Liver (tissue), 9 donors: ENCODE data around the gene TRIM56. TPM values are rescaled to one million over a fixed set of nuclear protein-coding genes. Genes with fewer than 3 reads are reported as not detected.

Experiments used
- DNase-seq: peaks from one replicate; pipeline ENCODE4 v3.0.0-alpha.2; 2017; ENCODE audit warnings: low spot score
- H3K27ac ChIP-seq, 2 donors: one replicate each; pipeline ENCODE4 v1.7.0; 2013; ENCODE audit warnings: inconsistent platforms in 2 of 2, low read length in 2 of 2, control low read depth in 1 of 2, low read depth in 1 of 2, mild to moderate bottlenecking in 1 of 2
- H3K27me3 ChIP-seq, 4 donors: one replicate each; pipeline versions ENCODE4 v1.6.1 to v1.7.0; 2013; ENCODE audit warnings: low read length in 3 of 4, inconsistent platforms in 1 of 4, mild to moderate bottlenecking in 1 of 4, moderate library complexity in 1 of 4; ENCODE audit not compliant: control insufficient read depth in 4 of 4, insufficient read depth in 4 of 4
- H3K36me3 ChIP-seq, 4 donors: one replicate each; pipeline versions ENCODE4 v1.6.1 to v1.7.0; 2013; ENCODE audit warnings: low read length in 3 of 4, mild to moderate bottlenecking in 3 of 4, low read depth in 1 of 4, moderate library complexity in 1 of 4; ENCODE audit not compliant: control insufficient read depth in 4 of 4, insufficient read depth in 3 of 4
- H3K4me1 ChIP-seq, 4 donors: one replicate each; pipeline versions ENCODE4 v1.6.1 to v1.7.0; 2013; ENCODE audit warnings: low read length in 3 of 4, mild to moderate bottlenecking in 3 of 4, moderate library complexity in 1 of 4; ENCODE audit not compliant: control insufficient read depth in 4 of 4, insufficient read depth in 4 of 4
- H3K4me3 ChIP-seq, 3 donors: one replicate each; pipeline versions ENCODE4 v1.6.1 to v1.7.0; 2013; ENCODE audit warnings: low read length in 3 of 3, control low read depth in 1 of 3, low read depth in 1 of 3, mild to moderate bottlenecking in 1 of 3
- H3K9ac ChIP-seq, 2 donors: one replicate each; pipeline ENCODE4 v1.7.0; 2013; ENCODE audit warnings: low read length in 2 of 2, mild to moderate bottlenecking in 2 of 2, moderate library complexity in 2 of 2, control low read depth in 1 of 2, low read depth in 1 of 2
- H3K9me3 ChIP-seq, 4 donors: one replicate each; pipeline versions ENCODE4 v1.6.1 to v1.7.0; 2013; ENCODE audit warnings: low read length in 3 of 4; ENCODE audit not compliant: control insufficient read depth in 4 of 4
- EGR1 ChIP-seq, 2 donors: IDR thresholded peaks; 2 replicates each; pipeline ENCODE4 v1.6.1; 2016 to 2018; ENCODE audit warnings: antibody characterized with exemption in 2 of 2, low read depth in 2 of 2
- FOXA1 ChIP-seq: IDR thresholded peaks from 2 replicates; pipeline ENCODE4 v1.6.1; 2016; ENCODE audit warnings: antibody characterized with exemption
- FOXA2 ChIP-seq: IDR thresholded peaks from 2 replicates; pipeline ENCODE4 v1.6.1; 2016; ENCODE audit warnings: antibody characterized with exemption
- GABPA ChIP-seq, 2 donors: IDR thresholded peaks in 1 of 2; conservative IDR thresholded peaks in 1 of 2; 2 replicates each; pipeline ENCODE4 v1.6.1; 2016; ENCODE audit warnings: antibody characterized with exemption in 2 of 2, mild to moderate bottlenecking in 1 of 2, moderate library complexity in 1 of 2
- HNF4A ChIP-seq, 2 donors: conservative IDR thresholded peaks; 2 replicates each; pipeline ENCODE4 v1.6.1; 2016; ENCODE audit warnings: antibody characterized with exemption in 2 of 2, mild to moderate bottlenecking in 2 of 2
- HNF4G ChIP-seq: IDR thresholded peaks from 2 replicates; pipeline ENCODE4 v1.6.1; 2016; ENCODE audit warnings: antibody characterized with exemption
- JUND ChIP-seq, 2 donors: IDR thresholded peaks; 2 replicates each; pipeline ENCODE4 v1.6.1; 2016; ENCODE audit warnings: antibody characterized with exemption in 2 of 2
- NR2F2 ChIP-seq: IDR thresholded peaks from 2 replicates; pipeline ENCODE4 v1.6.1; 2016; ENCODE audit warnings: antibody characterized with exemption
- RAD21 ChIP-seq, 2 donors: IDR thresholded peaks; 2 replicates each; pipeline ENCODE4 v1.6.1; 2016; ENCODE audit warnings: antibody characterized with exemption in 2 of 2, mild to moderate bottlenecking in 2 of 2
- RXRA ChIP-seq, 2 donors: IDR thresholded peaks; 2 replicates each; pipeline ENCODE4 v1.6.1; 2017 to 2018; ENCODE audit warnings: antibody characterized with exemption in 2 of 2, mild to moderate bottlenecking in 1 of 2
- SP1 ChIP-seq: IDR thresholded peaks from 2 replicates; pipeline ENCODE4 v1.6.1; 2018; ENCODE audit warnings: antibody characterized with exemption, mild to moderate bottlenecking
- TAF1 ChIP-seq: conservative IDR thresholded peaks from 2 replicates; pipeline ENCODE4 v1.6.1; 2016; ENCODE audit warnings: antibody characterized with exemption, mild to moderate bottlenecking
- YY1 ChIP-seq: IDR thresholded peaks from 2 replicates; pipeline ENCODE4 v1.6.1; 2016; ENCODE audit warnings: antibody characterized with exemption, mild to moderate bottlenecking
- WGBS: extraction: QIAGEN DNeasy Blood & Tissue Kit; methylation state at CpG from one replicate; pipeline ENCODE4 v1.1.7; 2013; 5-methylcytosine and 5-hydroxymethylcytosine counted together
- polyA plus RNA-seq, 2 donors: library from polyadenylated mRNA; stranded (reverse) in 1 of 2; unstranded in 1 of 2; fragments of 200-250 nt in 1 of 2; fragments of >200 nt in 1 of 2; fragmentation: Nextera tagmentation in 1 of 2; extraction: Ambion mirVana in 1 of 2; gene quantifications; one replicate each; pipeline versions ENCODE4 v1.2.1 to v1.2.3, GENCODE V29; 2013 to 2015
- total RNA-seq, 2 donors: library from RNA; depleted of rRNA; stranded (reverse); fragments of >200 nt; gene quantifications; one replicate each; pipeline ENCODE4 v1.2.3, GENCODE V29; 2014
- TF ChIP-seq, protein P1 (sequence below): IDR thresholded peaks from 2 replicates; pipeline ENCODE4 v1.6.1; 2016; ENCODE audit warnings: antibody characterized with exemption
- TF ChIP-seq, protein P2 (sequence below): IDR thresholded peaks from 2 replicates; pipeline ENCODE4 v1.6.1; 2016; ENCODE audit warnings: antibody characterized with exemption
- TF ChIP-seq, protein P3 (sequence below): IDR thresholded peaks from 2 replicates; pipeline ENCODE4 v1.6.1; 2016; ENCODE audit warnings: antibody characterized with exemption
- TF ChIP-seq, protein P4 (sequence below): fragments of 150-350 bp; IDR thresholded peaks from 2 replicates; pipeline ENCODE4 v1.5.1; 2017; ENCODE audit warnings: improper control_type of control experiment, low read depth, low read length; ENCODE audit not compliant: missing input control
- TF ChIP-seq, protein P5 (sequence below): IDR thresholded peaks from 2 replicates; pipeline ENCODE4 v1.6.1; 2016; ENCODE audit warnings: antibody characterized with exemption, mild to moderate bottlenecking
- donor health status: healthy.
- donor health status: healthy.
- donor health status: healthy.
- donor health status: healthy.
- donor health status: healthy.

Gene TRIM56
- total and polyA plus RNA-seq, 4 donors, result 4.8 to 15.6 (median 7.6) TPM

DNA sequence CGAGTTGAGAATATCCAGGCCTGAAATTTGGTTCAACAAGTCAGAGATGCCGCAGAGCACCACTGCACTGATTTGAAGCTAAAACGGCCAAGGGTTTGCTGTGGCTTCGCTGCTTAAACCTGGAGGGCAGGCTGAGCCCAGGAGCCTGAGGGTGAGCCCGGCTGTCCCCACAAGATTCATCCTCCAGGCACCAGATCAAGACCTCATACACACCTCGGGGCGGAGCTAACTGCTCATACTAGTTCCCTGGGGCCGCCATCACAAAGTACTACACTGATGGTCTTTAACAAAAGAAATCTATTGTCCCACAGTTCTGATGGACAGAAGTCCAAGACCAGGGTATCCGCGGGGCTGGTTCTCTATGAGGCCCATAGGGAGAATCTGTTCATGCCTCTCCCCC lies 16.9 kb upstream of the TRIM56 start:
- 92% methylated on average over 10 of the region's 10 CpGs for WGBS
- H3K4me1 ChIP-seq, result no peaks in the 10 kb centered on the region

More for the DNA sequence above, 16.9 kb upstream of the TRIM56 start:
- Histone ChIP-seq H3K9ac (no peak overlapping the region), H3K27me3 (no peaks in the 10 kb centered on the region), H3K27ac (no peak overlapping the region), H3K4me3 (no peak overlapping the region), H3K36me3 (no peaks in the 10 kb centered on the region), H3K9me3 (no peaks in the 10 kb centered on the region)
- TF ChIP-seq HNF4G (no peak), FOXA1 (no peak), JUND (IDR thresholded peaks at IDR 0.05) (no peak), YY1 (no peak), RXRA (IDR thresholded peaks at IDR 0.05) (no peak), SP1 (no peak), EGR1 (IDR thresholded peaks at IDR 0.05; ENCODE audit: low read depth in 2 of 2) (no peak), HNF4A (conservative IDR thresholded peaks at IDR 0.05) (no peak), GABPA (IDR thresholded peaks at IDR 0.05 in 1 of 2, conservative IDR thresholded peaks at IDR 0.05 in 1 of 2) (no peak), RAD21 (IDR thresholded peaks at IDR 0.05) (no peak), NR2F2 (no peak), TAF1 (no peak), FOXA2 (no peak)
- TF ChIP-seq, protein P1, sequence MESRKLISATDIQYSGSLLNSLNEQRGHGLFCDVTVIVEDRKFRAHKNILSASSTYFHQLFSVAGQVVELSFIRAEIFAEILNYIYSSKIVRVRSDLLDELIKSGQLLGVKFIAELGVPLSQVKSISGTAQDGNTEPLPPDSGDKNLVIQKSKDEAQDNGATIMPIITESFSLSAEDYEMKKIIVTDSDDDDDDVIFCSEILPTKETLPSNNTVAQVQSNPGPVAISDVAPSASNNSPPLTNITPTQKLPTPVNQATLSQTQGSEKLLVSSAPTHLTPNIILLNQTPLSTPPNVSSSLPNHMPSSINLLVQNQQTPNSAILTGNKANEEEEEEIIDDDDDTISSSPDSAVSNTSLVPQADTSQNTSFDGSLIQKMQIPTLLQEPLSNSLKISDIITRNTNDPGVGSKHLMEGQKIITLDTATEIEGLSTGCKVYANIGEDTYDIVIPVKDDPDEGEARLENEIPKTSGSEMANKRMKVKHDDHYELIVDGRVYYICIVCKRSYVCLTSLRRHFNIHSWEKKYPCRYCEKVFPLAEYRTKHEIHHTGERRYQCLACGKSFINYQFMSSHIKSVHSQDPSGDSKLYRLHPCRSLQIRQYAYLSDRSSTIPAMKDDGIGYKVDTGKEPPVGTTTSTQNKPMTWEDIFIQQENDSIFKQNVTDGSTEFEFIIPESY, result no peak
- TF ChIP-seq, protein P2, sequence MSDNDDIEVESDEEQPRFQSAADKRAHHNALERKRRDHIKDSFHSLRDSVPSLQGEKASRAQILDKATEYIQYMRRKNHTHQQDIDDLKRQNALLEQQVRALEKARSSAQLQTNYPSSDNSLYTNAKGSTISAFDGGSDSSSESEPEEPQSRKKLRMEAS, result no peak
- TF ChIP-seq, protein P3, sequence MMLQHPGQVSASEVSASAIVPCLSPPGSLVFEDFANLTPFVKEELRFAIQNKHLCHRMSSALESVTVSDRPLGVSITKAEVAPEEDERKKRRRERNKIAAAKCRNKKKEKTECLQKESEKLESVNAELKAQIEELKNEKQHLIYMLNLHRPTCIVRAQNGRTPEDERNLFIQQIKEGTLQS, result no peak
- TF ChIP-seq, protein P4, sequence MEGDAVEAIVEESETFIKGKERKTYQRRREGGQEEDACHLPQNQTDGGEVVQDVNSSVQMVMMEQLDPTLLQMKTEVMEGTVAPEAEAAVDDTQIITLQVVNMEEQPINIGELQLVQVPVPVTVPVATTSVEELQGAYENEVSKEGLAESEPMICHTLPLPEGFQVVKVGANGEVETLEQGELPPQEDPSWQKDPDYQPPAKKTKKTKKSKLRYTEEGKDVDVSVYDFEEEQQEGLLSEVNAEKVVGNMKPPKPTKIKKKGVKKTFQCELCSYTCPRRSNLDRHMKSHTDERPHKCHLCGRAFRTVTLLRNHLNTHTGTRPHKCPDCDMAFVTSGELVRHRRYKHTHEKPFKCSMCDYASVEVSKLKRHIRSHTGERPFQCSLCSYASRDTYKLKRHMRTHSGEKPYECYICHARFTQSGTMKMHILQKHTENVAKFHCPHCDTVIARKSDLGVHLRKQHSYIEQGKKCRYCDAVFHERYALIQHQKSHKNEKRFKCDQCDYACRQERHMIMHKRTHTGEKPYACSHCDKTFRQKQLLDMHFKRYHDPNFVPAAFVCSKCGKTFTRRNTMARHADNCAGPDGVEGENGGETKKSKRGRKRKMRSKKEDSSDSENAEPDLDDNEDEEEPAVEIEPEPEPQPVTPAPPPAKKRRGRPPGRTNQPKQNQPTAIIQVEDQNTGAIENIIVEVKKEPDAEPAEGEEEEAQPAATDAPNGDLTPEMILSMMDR, result no peak
- TF ChIP-seq, protein P5, sequence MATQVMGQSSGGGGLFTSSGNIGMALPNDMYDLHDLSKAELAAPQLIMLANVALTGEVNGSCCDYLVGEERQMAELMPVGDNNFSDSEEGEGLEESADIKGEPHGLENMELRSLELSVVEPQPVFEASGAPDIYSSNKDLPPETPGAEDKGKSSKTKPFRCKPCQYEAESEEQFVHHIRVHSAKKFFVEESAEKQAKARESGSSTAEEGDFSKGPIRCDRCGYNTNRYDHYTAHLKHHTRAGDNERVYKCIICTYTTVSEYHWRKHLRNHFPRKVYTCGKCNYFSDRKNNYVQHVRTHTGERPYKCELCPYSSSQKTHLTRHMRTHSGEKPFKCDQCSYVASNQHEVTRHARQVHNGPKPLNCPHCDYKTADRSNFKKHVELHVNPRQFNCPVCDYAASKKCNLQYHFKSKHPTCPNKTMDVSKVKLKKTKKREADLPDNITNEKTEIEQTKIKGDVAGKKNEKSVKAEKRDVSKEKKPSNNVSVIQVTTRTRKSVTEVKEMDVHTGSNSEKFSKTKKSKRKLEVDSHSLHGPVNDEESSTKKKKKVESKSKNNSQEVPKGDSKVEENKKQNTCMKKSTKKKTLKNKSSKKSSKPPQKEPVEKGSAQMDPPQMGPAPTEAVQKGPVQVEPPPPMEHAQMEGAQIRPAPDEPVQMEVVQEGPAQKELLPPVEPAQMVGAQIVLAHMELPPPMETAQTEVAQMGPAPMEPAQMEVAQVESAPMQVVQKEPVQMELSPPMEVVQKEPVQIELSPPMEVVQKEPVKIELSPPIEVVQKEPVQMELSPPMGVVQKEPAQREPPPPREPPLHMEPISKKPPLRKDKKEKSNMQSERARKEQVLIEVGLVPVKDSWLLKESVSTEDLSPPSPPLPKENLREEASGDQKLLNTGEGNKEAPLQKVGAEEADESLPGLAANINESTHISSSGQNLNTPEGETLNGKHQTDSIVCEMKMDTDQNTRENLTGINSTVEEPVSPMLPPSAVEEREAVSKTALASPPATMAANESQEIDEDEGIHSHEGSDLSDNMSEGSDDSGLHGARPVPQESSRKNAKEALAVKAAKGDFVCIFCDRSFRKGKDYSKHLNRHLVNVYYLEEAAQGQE, result no peak
- DNase-seq, result no peak
